MCF 10A (cell line): ENCODE data around the gene PTP4A2. TPM values are rescaled to one million over a fixed set of nuclear protein-coding genes. Genes with fewer than 3 reads are reported as not detected.

Experiments used
- BruUV-seq: library from RNA; stranded (reverse); fragments of 400-500 nt; replicated peaks from 2 replicates; lab custom pipeline; 2021; lab: Mats Ljungman, UMichigan
- CTCF ChIA-PET: fragments of 300-600 bp; sonication (Branson Sonifier 250); formaldehyde crosslinking; extraction: SDS; loops from one replicate; lab custom pipeline; 2021; ENCODE audit warnings: antibody characterized with exemption, inconsistent platforms; lab: Yijun Ruan, JAX
- POLR2A ChIA-PET: fragments of 300-600, 350-650 bp; sonication (Branson Sonifier 250); formaldehyde crosslinking; extraction: SDS; loops from one replicate; lab custom pipeline; 2020; ENCODE audit warnings: antibody characterized with exemption, inconsistent platforms; lab: Yijun Ruan, JAX
- DNase-seq: peaks from one replicate; pipeline ENCODE4 v3.0.0-alpha.2; 2018; ENCODE audit not compliant: unreplicated experiment
- H3K27ac Mint-ChIP-seq: one replicate; pipeline ENCODE4 v1.8.0; 2022; ENCODE audit warnings: mild to moderate bottlenecking, low read depth, mixed read lengths; ENCODE audit not compliant: unreplicated experiment
- H3K27me3 Mint-ChIP-seq: one replicate; pipeline ENCODE4 v1.8.0; 2022; ENCODE audit warnings: mixed read lengths; ENCODE audit not compliant: insufficient read depth, unreplicated experiment
- H3K36me3 Mint-ChIP-seq: one replicate; pipeline ENCODE4 v1.8.0; 2022; ENCODE audit warnings: mild to moderate bottlenecking, moderate library complexity, mixed read lengths; ENCODE audit not compliant: insufficient read depth, unreplicated experiment
- H3K4me1 Mint-ChIP-seq: one replicate; pipeline ENCODE4 v1.8.0; 2022; ENCODE audit warnings: mixed read lengths; ENCODE audit not compliant: insufficient read depth, unreplicated experiment
- H3K4me3 Mint-ChIP-seq: one replicate; pipeline ENCODE4 v1.8.0; 2022; ENCODE audit warnings: mild to moderate bottlenecking, moderate library complexity, mixed read lengths; ENCODE audit not compliant: unreplicated experiment
- H3K9me3 Mint-ChIP-seq: one replicate; pipeline ENCODE4 v1.8.0; 2022; ENCODE audit warnings: mixed read lengths; ENCODE audit not compliant: unreplicated experiment
- CTCF ChIP-seq: fragments of 200-600 bp; IDR thresholded peaks from one replicate; pipeline ENCODE4 v1.8.0; 2022; ENCODE audit warnings: antibody characterized with exemption, mild to moderate bottlenecking; ENCODE audit not compliant: unreplicated experiment
- intact Hi-C: fragments of 100-400 bp; cut with micrococcal nuclease; formaldehyde crosslinking; loops from 2 replicates; pipeline ENCODE4 v1.14.1; 2022
- total RNA-seq: library from RNA; stranded (reverse); gene quantifications from 2 replicates; pipeline ENCODE4 v1.2.3, GENCODE V29; 2022

Gene PTP4A2
- total RNA-seq, 1 experiment from 2014 or later = 220 TPM

- H3K9me3 Mint-ChIP-seq = no peaks in the 10 kb centered on the region
- peak overlapping the region; percentile 100 for H3K27ac Mint-ChIP-seq
- H3K4me3 Mint-ChIP-seq = peak overlapping the region; percentile 3
- peaks cover 5% of the 10 kb centered on the region for H3K36me3 Mint-ChIP-seq
- BruUV-seq = no TSS peak
- CTCF ChIA-PET = interaction anchor here (9.2 kb wide), 1 partner anchor 19 kb away, joined by 120 read pairs; the partner anchor contains the start of gene PTP4A2
- POLR2A ChIA-PET = interaction anchor here (0.6 to 12.8 kb wide), 4 partner anchors 13 to 834 kb away, joined by 3 to 409 read pairs (median 4); partner anchors contain the start of gene PTP4A2
- H3K4me1 Mint-ChIP-seq = peaks cover 35% of the 10 kb centered on the region
- DNase-seq = no peak
- TF ChIP-seq CTCF = no peak
- no peaks in the 10 kb centered on the region for H3K27me3 Mint-ChIP-seq
- intact Hi-C loops = loop anchor here (2.0 kb wide), 1 partner anchor 19 kb away; the partner anchor contains the start of gene PTP4A2
Measured at GRCh38 chr1:31957701-31958674, 19.8 kb upstream of the PTP4A2 start.

- TF ChIP-seq CTCF = no peak
- DNase-seq = peak; percentile 99
- Mint-ChIP-seq H3K4me1 (peaks cover 35% of the 10 kb centered on the region), H3K36me3 (peaks cover 5% of the 10 kb centered on the region), H3K9me3 (no peaks in the 10 kb centered on the region), H3K4me3 (peak overlapping the region; percentile 39), H3K27ac (peak overlapping the region; percentile 100), H3K27me3 (no peaks in the 10 kb centered on the region)
- CTCF ChIA-PET = interaction anchor here (0.6 to 9.2 kb wide), 12 partner anchors 8 to 290 kb away, joined by 3 to 120 read pairs (median 4); partner anchors contain the start of gene PTP4A2
- BruUV-seq = TSS peak; percentile 89
- intact Hi-C loops = loop anchor here (2.0 kb wide), 1 partner anchor 17 kb away; the partner anchor contains the start of gene PTP4A2
- POLR2A ChIA-PET = interaction anchor here (0.7 to 12.8 kb wide), 14 partner anchors 8 to 317 kb away, joined by 3 to 409 read pairs (median 6); partner anchors contain the start of genes KHDRBS1, PEF1 and PTP4A2
Measured at GRCh38 chr1:31955917-31956736, 18.0 kb upstream of the PTP4A2 start.

GRCh38 chr1:31954607-31955283, 16.6 kb upstream of the PTP4A2 start:
- DNase-seq = peak; percentile 98
- intact Hi-C loops = no loop called here
- H3K27ac Mint-ChIP-seq = peak overlapping the region; percentile 100
- no TSS peak for BruUV-seq
- H3K27me3 Mint-ChIP-seq = no peaks in the 10 kb centered on the region
- POLR2A ChIA-PET = interaction anchor here (0.6 to 12.8 kb wide), 12 partner anchors 9 to 317 kb away, joined by 3 to 409 read pairs (median 5); partner anchors contain the start of gene PTP4A2
- H3K36me3 Mint-ChIP-seq = peaks cover 5% of the 10 kb centered on the region
- no peaks in the 10 kb centered on the region for H3K9me3 Mint-ChIP-seq
- peak overlapping the region; percentile 56 for H3K4me3 Mint-ChIP-seq
- no peak for TF ChIP-seq CTCF
- CTCF ChIA-PET = interaction anchor here (0.6 to 9.2 kb wide), 10 partner anchors 9 to 678 kb away, joined by 3 to 120 read pairs (median 4); partner anchors contain the start of gene PTP4A2
- H3K4me1 Mint-ChIP-seq = peaks cover 35% of the 10 kb centered on the region
